DND-41 (cell line): ENCODE results near the gene ZMIZ1.

Experiments
- ATAC-seq: fragments of 200-7000 bp; cut with Tn5 transposase; 3 replicates; pipeline ENCODE4 v1.9.1; 2021; ENCODE audit warnings: low read depth; ENCODE audit not compliant: insufficient read depth
- DNase-seq: peaks from one replicate; pipeline ENCODE4 v3.0.0-alpha.2; 2020
- H2AFZ ChIP-seq: 2 replicates; pipeline ENCODE4 v1.6.0; 2012; ENCODE audit warnings: low read depth, low read length
- H3K27ac ChIP-seq: 2 replicates; pipeline ENCODE4 v1.5.1; 2012; ENCODE audit warnings: low read length, inconsistent platforms
- H3K27me3 ChIP-seq: fragments of 200-600 bp; sonication (generic); 2 replicates; pipeline ENCODE4 v1.6.0; 2012; ENCODE audit warnings: low read length, mild to moderate bottlenecking, inconsistent platforms; ENCODE audit not compliant: insufficient read depth, poor library complexity
- H3K36me3 ChIP-seq: 2 replicates; pipeline ENCODE4 v1.5.1; 2012; ENCODE audit warnings: low read length, inconsistent platforms; ENCODE audit not compliant: insufficient read depth
- H3K4me1 ChIP-seq: 2 replicates; pipeline ENCODE4 v1.5.1; 2012; ENCODE audit warnings: mild to moderate bottlenecking, low read length; ENCODE audit not compliant: insufficient read depth
- H3K4me2 ChIP-seq: 2 replicates; pipeline ENCODE4 v1.6.0; 2012; ENCODE audit warnings: mild to moderate bottlenecking, moderate library complexity, low read length, inconsistent platforms; ENCODE audit not compliant: insufficient read depth
- H3K4me3 ChIP-seq, 2 experiments: fragments of 200-600 bp in 1 of 2; shearing (Covaris generic) in 1 of 2; 2 replicates each; pipeline ENCODE4 v1.5.1; 2012 to 2016; ENCODE audit warnings: inconsistent platforms in 2 of 2, low read length in 2 of 2, mild to moderate bottlenecking in 2 of 2, low read depth in 1 of 2, moderate library complexity in 1 of 2
- H3K79me2 ChIP-seq: 2 replicates; pipeline ENCODE4 v1.6.0; 2012; ENCODE audit warnings: low read length, inconsistent platforms; ENCODE audit not compliant: insufficient read depth
- H3K9ac ChIP-seq: 2 replicates; pipeline ENCODE4 v1.6.0; 2012; ENCODE audit warnings: low read depth, mild to moderate bottlenecking, inconsistent platforms, low read length, moderate library complexity
- H3K9me3 ChIP-seq: 2 replicates; pipeline ENCODE4 v1.5.1; 2012; ENCODE audit warnings: low read length, moderate library complexity, mild to moderate bottlenecking, inconsistent platforms; ENCODE audit not compliant: insufficient read depth, severe bottlenecking
- H4K20me1 ChIP-seq: 2 replicates; pipeline ENCODE4 v1.6.0; 2012; ENCODE audit warnings: low read length; ENCODE audit not compliant: insufficient read depth
- CTCF ChIP-seq: IDR thresholded peaks from 2 replicates; pipeline ENCODE4 v1.5.1; 2012; ENCODE audit warnings: borderline replicate concordance, low read length, moderate library complexity, mild to moderate bottlenecking; ENCODE audit not compliant: poor library complexity, severe bottlenecking; ENCODE audit errors: extremely low read depth
- EZH2 ChIP-seq: IDR thresholded peaks from 3 replicates; pipeline ENCODE4 v1.6.1; 2012; ENCODE audit warnings: borderline replicate concordance, low read depth, mild to moderate bottlenecking, moderate library complexity, low read length, inconsistent platforms; ENCODE audit not compliant: severe bottlenecking

The ZMIZ1 gene

GRCh38 chr10:79355420-79356017 lies 286.8 kb downstream of the ZMIZ1 start:
- ATAC-seq = no peak; the same call in 2 of the 3 replicates
- H2AFZ ChIP-seq = no peak overlapping the region
- H3K27me3 ChIP-seq = no peaks in the 10 kb centered on the region
- no peak for TF ChIP-seq CTCF
- no peak for TF ChIP-seq EZH2
- H3K36me3 ChIP-seq = peaks cover 53% of the 10 kb centered on the region
- peaks cover 6% of the 10 kb centered on the region; the same call in 1 of the 2 replicates for H3K79me2 ChIP-seq
- no peak overlapping the region for H3K4me3 ChIP-seq
- H3K9ac ChIP-seq = no peak overlapping the region
- peaks cover 5% of the 10 kb centered on the region; the same call in 1 of the 2 replicates for H3K4me1 ChIP-seq
- no peak overlapping the region for H3K27ac ChIP-seq
- no peaks in the 10 kb centered on the region for H3K9me3 ChIP-seq
- H3K4me2 ChIP-seq = no peak overlapping the region
- DNase-seq = no peak
- peaks cover 45% of the 10 kb centered on the region for H4K20me1 ChIP-seq

GRCh38 chr10:79356104-79356503 lies 287.3 kb downstream of the ZMIZ1 start:
- ATAC-seq (no peak), DNase-seq (no peak)
- Histone ChIP-seq H3K4me2 (no peak overlapping the region), H3K4me1 (no peaks in the 10 kb centered on the region), H3K27ac (no peak overlapping the region), H3K36me3 (peaks cover 47% of the 10 kb centered on the region), H3K4me3 (no peak overlapping the region), H3K9me3 (no peaks in the 10 kb centered on the region), H4K20me1 (peaks cover 41% of the 10 kb centered on the region), H3K9ac (no peak overlapping the region), H3K79me2 (peaks cover 2% of the 10 kb centered on the region; the same call in 1 of the 2 replicates), H3K27me3 (no peaks in the 10 kb centered on the region), H2AFZ (no peak overlapping the region)
- TF ChIP-seq CTCF (no peak), EZH2 (no peak)

- Histone ChIP-seq H3K27ac (no peak overlapping the region), H3K27me3 (no peaks in the 10 kb centered on the region), H3K4me1 (no peaks in the 10 kb centered on the region), H4K20me1 (peaks cover 31% of the 10 kb centered on the region), H3K79me2 (no peaks in the 10 kb centered on the region), H3K9ac (no peak overlapping the region), H2AFZ (no peak overlapping the region), H3K4me3 (no peak overlapping the region), H3K4me2 (no peak overlapping the region), H3K36me3 (peaks cover 37% of the 10 kb centered on the region), H3K9me3 (no peaks in the 10 kb centered on the region)
- no peak for DNase-seq
- TF ChIP-seq CTCF = no peak
- TF ChIP-seq EZH2 = no peak
- ATAC-seq = no peak
These were observed 288.4 kb downstream of the ZMIZ1 start for GRCh38 chr10:79357180-79357579.

- H3K9ac ChIP-seq = no peak overlapping the region
- ATAC-seq (no peak), DNase-seq (no peak)
- H3K4me2 ChIP-seq = no peak overlapping the region
- H4K20me1 ChIP-seq = peaks cover 19% of the 10 kb centered on the region
- TF ChIP-seq EZH2 (no peak), CTCF (no peak)
- H3K4me3 ChIP-seq = no peak overlapping the region
- H3K9me3 ChIP-seq = no peaks in the 10 kb centered on the region
- no peaks in the 10 kb centered on the region for H3K79me2 ChIP-seq
- H3K27ac ChIP-seq = no peak overlapping the region
- H3K36me3 ChIP-seq = peaks cover 20% of the 10 kb centered on the region
- H3K27me3 ChIP-seq = no peaks in the 10 kb centered on the region
- H2AFZ ChIP-seq = no peak overlapping the region
- H3K4me1 ChIP-seq = no peaks in the 10 kb centered on the region
These were observed 290.0 kb downstream of the ZMIZ1 start for GRCh38 chr10:79358811-79359210.
